ENCODE measurements around the gene FOXJ1.

Gene FOXJ1

GRCh38 chr17:76160896-76161528 lies 20.0 kb upstream of the FOXJ1 start:
- no peak for DNase-seq (ENCODE audit: low read depth, low spot score)

GRCh38 chr17:76159157-76159556 lies 18.1 kb upstream of the FOXJ1 start:
- DNase-seq (ENCODE audit: low read depth, low spot score), result no peak

GRCh38 chr17:76157759-76158158 lies 16.7 kb upstream of the FOXJ1 start:
- no peak for DNase-seq (ENCODE audit: low read depth, low spot score)

GRCh38 chr17:76156662-76156991 lies 15.6 kb upstream of the FOXJ1 start:
- no peak for DNase-seq (ENCODE audit: low read depth, low spot score)

GRCh38 chr17:76155988-76156661 lies 15.1 kb upstream of the FOXJ1 start:
- no peak for DNase-seq (ENCODE audit: low read depth, low spot score)

- no peak for DNase-seq (ENCODE audit: low read depth, low spot score)
These were observed 14.1 kb upstream of the FOXJ1 start for GRCh38 chr17:76154936-76155845.

- no peak for DNase-seq (ENCODE audit: low read depth, low spot score)
These were observed 13.2 kb upstream of the FOXJ1 start for GRCh38 chr17:76154292-76154691.

- no peak for DNase-seq (ENCODE audit: low read depth, low spot score)
These were observed 12.6 kb upstream of the FOXJ1 start for GRCh38 chr17:76153640-76154039.

GRCh38 chr17:76153202-76153601 lies 12.2 kb upstream of the FOXJ1 start:
- DNase-seq (ENCODE audit: low read depth, low spot score), result no peak

GRCh38 chr17:76152591-76152990 lies 11.5 kb upstream of the FOXJ1 start:
- no peak for DNase-seq (ENCODE audit: low read depth, low spot score)

GRCh38 chr17:76151896-76152454 lies 10.9 kb upstream of the FOXJ1 start:
- DNase-seq (ENCODE audit: low read depth, low spot score), result no peak

GRCh38 chr17:76150712-76151622 lies 9.9 kb upstream of the FOXJ1 start:
- DNase-seq (ENCODE audit: low read depth, low spot score), result no peak

- DNase-seq (ENCODE audit: low read depth, low spot score), result no peak
These were observed 8.2 kb upstream of the FOXJ1 start for GRCh38 chr17:76149214-76149613.

- no peak for DNase-seq (ENCODE audit: low read depth, low spot score)
These were observed 6.9 kb upstream of the FOXJ1 start for GRCh38 chr17:76148015-76148326.

- no peak for DNase-seq (ENCODE audit: low read depth, low spot score)
These were observed 6.4 kb upstream of the FOXJ1 start for GRCh38 chr17:76147211-76148014.

GRCh38 chr17:76146053-76146851 lies 5.2 kb upstream of the FOXJ1 start:
- no peak for DNase-seq (ENCODE audit: low read depth, low spot score)

- DNase-seq (ENCODE audit: low read depth, low spot score), result no peak
These were observed 4.4 kb upstream of the FOXJ1 start for GRCh38 chr17:76145231-76146052.

- DNase-seq (ENCODE audit: low read depth, low spot score), result no peak
These were observed 1.6 kb upstream of the FOXJ1 start for GRCh38 chr17:76142585-76143041.

Data from activated CD4-positive, CD25-positive, alpha-beta regulatory T cell treated with anti-CD3 and anti-CD28 coated beads, Interleukin-2, amount 50 U/mL, for 16 hours (primary cell).